CD4-positive, alpha-beta T cell treated with Interferon alpha-2 for 1 hour (primary cell): ENCODE data around the gene PLD3.
A peak's percentile ranks its signal among the peaks of the same experiment; 100 is the strongest.
"Not testable (repeated sequence)": the region's sequence is repeated elsewhere in the genome, so short reads cannot be mapped to it uniquely, and the experiment has no call there.

Experiments used
- DNase-seq, 2 donors: peaks; one replicate each; pipeline ENCODE4 v3.0.0-alpha.2; 2020 to 2022

The PLD3 gene

DNA sequence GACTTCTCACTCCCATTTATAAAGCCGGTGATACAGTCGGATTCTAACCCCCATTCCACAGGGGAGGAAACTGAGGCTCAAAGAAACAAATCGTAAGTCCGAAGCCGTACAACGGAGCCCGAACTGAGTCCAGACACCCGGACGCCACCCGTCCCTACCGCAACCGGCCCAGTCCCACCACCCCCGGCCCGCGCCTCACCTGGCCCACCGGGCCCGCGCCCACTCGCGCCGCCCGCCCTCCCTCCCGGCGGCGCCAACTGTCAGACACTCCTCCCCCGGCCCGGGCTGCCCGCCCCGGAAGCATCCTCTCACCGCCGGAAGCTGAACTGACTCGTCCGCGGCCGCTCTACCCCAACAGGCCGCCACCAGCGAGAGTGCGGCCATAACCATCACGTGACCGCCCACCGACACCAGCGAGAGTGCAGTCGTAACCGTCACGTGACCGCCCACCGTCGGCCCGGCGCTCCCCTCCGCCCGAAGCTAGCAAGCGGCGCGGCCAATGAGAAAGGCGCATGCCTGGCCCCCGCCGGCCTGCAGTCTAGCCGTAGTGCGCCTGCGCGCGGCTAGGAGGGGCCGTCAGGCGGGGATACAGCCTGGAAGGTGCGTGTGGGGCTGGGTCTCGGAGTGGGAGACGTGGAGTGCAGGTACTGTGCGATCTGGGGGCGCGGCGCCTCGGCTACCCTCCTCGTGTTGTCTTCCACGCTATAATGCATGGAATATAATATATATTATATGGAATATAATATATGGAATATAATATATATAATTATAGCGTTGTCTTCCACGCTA, at the start of gene PLD3, which contains the start of gene C19orf47:
Gene PLD3 (plus strand): TSS at position 571 of the 789 bp plus-strand sequence. CDS start 17,789 bp downstream, outside the sequence.
Gene C19orf47 (minus strand): TSS at position 273 of the 789 bp plus-strand sequence. CDS start 6,540 bp downstream, outside the sequence.
- peak; percentile 99 to 100 for DNase-seq

DNA sequence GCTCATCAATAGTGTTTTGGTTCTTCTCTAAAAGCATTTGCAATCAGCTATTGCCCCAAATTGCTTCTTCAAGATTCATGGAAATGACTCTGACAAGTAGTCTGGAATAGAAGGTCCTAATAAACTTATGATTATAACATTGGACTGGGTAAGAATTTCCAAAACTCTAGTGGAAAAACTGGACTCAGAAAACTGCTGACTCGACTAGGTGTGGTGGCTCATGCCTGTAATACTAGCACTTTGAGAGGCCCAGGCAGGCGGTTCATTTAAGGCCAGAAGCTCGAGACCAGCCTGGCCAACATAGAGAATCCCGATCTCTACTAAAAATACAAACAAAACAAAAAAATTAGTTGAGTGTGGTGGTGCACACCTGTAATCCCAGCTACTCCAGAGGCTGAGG, 47.8 kb upstream of the PLD3 start:
- no peak for DNase-seq

DNA sequence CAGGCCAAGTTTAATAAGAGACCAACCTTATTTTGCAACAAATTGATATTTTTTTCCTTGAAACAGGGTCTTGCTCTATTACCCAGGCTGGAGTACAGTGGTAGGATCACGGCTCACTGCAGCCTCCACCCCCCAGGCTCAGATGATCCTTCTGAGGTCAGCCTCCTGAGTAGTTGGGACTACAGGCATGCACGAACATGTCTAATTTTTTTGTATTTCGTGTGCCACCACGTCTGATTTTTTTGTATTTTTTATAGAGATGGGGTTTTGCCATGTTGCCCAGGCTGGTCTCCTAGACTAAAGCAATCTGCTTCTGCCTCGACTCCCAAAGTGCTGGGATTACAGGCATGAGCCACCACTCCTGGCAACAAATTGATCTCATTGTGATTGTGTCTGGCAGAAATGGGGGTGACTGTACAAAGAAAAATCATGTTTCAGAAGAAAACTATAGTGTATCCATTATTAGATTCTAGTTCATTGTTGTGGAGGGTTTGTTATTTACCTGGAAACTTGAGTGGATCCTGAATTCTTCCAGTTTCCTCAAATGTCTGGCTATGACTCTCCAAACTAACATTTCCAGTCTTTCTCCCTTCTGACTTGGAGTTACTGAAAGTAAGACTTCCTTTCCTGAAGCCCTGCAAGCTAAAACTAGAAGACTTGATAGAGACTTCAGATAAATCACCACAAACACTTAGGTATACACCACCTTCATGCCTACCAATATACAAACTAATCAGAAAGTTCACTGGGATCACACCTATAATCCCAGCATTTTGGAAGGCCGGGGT, 46.1 kb upstream of the PLD3 start:
- DNase-seq: no peak

GRCh38 chr19:40303765-40304164, 44.7 kb upstream of the PLD3 start:
- DNase-seq: no peak

DNA sequence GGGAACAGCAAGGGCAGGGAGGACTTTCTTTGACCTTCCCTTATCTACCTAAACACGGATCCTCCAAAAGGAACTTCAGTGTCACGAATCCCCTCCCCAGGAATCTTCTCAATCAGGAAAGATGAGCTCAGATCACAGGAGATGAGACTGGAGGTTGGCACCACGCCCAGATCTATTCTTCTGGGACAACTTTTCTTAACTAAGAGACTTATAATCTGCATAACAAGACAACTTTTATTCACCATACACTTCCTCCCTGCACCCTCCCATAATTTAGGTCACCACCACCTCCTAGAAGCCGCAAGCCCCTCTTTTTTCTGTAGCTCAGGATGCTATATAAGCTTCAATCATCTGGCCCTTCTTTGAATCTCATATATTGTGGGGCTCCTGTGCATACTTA, 44.2 kb upstream of the PLD3 start:
- DNase-seq: no peak

GRCh38 chr19:40305403-40305802, 43.1 kb upstream of the PLD3 start:
- DNase-seq: peak; percentile 79 to 81

DNA sequence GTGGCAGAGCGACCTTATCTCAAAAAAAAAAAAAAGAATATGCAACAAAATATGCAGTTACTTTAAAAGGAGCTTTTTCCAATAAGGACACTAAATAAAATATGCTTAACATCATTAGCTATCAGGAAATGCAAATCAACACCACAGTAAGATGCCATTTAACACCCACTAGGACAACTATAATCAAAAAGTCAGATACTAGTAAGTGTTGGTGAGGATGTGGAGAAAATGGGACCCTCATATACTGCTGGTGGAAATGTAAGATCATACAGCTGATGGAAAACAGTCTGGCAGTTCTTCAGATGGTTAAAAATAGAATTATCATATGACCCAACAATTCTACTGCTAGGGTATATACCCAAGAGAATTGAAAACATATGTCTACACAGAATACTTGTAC, 38.8 kb upstream of the PLD3 start:
- no peak for DNase-seq

DNA sequence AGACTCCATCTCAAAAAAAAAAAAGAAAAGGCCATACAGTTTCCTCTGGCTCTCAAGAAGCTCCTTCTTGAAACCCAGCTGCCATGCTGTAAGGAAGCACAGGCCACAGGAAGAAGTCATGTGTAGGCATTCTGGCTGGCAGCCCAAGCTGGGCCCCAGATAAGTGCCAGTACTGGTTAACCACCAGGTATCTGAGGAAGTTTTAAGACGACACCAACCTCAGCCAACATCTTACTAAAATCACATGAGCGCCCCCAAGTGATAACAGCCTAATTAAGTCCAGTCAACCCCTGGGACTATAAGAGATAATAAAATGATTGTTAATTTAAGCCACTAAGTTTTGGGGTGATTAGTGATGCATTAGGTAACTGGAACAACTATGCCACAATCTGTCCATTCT, 36.0 kb upstream of the PLD3 start:
- no peak for DNase-seq

GRCh38 chr19:40313229-40313983, 35.1 kb upstream of the PLD3 start:
- DNase-seq: no peak

GRCh38 chr19:40314656-40315055, 33.8 kb upstream of the PLD3 start:
- DNase-seq: no peak

DNA sequence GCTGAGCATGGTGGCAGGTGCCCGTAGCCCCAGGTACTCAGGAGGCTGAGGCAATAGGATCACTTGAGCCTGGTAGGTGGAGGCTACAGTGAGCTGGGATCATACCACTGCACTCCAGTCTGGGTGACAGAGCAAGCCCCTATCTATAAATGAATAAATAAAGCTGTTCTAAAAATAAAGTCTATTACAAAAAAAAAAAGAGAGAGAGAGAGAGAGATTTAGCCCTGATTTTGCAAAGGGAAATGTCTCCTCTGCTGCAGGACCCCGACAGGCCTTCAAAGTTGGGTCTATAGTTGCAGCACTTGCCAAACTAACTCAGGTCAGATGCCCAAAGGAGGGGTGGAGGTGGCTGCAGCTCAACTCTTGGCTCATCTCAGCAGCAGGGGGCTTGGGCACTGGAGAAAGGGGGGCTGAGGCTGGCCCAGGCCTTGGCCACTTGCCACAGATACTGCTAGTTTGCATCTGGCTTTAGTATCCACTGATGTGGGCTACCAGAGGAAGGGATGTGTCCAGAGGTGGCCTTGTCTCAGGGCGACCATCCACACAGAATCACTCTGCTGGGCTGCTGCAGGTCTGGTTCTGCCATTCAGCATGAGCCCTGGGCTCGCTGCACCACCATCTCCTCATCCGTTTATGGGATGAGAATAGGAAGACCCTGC, 32.6 kb upstream of the PLD3 start:
- DNase-seq: no peak

GRCh38 chr19:40317338-40317737, 31.2 kb upstream of the PLD3 start:
- no peak for DNase-seq

GRCh38 chr19:40320558-40320935, 27.9 kb upstream of the PLD3 start:
- no peak for DNase-seq

DNA sequence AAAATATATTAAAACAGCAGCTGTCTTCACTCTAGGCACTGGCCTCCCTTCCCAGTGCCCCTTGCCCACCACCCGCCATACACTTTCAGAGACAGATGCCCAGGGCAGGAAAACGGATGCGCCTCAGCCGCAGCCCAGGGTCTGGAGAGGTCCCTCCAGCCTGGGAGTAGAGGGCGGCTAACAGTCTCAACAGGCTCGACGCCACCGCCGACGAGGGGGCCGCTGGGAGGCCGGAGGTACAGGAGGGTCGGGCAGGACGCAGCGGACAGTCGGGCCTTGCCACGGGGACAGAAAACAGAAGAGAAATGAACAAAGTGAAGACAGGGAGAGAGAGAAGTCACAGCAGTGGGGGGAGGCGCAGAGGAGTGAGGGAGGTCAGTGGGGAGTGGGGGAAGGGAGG, 27.4 kb upstream of the PLD3 start:
- DNase-seq: no peak

GRCh38 chr19:40321566-40322270, 26.8 kb upstream of the PLD3 start:
- no peak for DNase-seq

- DNase-seq: no peak
Measured at GRCh38 chr19:40322271-40322610, 26.3 kb upstream of the PLD3 start.

GRCh38 chr19:40322951-40323615, 25.4 kb upstream of the PLD3 start:
- no peak for DNase-seq

- DNase-seq: no peak
Measured at GRCh38 chr19:40323705-40324104, 24.8 kb upstream of the PLD3 start.

GRCh38 chr19:40326201-40326600, 22.3 kb upstream of the PLD3 start:
- no peak for DNase-seq

DNA sequence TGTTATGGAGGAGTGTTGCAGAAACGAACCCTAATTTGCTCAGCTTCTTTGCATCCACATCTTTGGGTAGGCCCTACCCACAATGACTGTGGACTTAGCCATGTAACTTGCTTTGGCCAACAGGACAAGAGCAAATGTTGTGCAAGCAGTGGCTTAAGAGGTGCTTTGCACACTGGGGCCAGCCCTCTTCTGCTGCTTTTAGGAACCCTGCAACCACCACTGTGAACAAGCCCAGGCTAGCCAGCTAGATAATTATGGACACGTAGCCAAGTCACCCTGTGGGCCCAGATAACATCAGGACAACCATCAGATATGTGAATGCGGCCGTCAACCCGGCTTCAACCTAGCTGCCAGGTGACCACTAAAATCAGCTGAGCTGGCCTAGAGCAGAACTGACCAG, 17.4 kb upstream of the PLD3 start:
- no peak for DNase-seq

DNA sequence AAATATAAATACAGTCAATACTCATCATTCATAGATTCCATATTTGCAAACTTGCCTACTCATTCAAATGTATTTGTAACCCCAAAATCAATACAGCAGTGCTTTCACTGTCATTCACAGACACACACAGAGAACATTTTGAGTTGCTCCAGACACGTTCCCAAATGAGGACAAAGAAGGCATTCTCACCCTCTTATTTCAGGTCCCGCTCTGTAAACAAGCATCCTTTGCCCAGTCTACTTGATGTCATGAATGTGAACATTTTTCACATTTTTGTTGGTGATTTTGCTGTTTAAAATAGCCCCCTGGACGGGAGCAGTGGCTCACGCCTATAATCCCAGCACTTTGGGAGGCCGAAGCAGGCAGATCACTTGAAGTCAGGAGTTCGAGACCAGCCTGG, 15.8 kb upstream of the PLD3 start:
- no peak for DNase-seq

DNA sequence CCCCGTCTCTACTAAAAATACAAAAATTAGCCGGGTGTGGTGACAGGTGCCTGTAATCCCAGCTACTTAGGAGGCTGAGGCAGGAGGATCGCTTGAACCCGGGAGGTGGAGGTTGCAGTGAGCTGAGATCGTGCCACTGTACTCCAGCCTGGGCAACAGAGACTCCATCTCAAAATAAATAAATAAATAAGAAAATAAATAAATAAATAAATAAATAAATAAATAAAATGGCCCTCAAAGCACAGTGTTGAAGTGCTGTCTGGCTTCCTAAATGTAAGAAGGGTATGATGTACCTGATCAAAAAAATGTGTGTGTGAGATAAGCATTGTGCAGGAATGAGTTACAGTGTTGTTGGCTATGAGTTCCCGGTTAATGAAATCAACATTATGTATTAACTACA, 15.4 kb upstream of the PLD3 start:
- not testable (repeated sequence) for DNase-seq
